WTC11 (cell line): ENCODE measurements around the gene NPIPB6. TPM values are rescaled to one million over a fixed set of nuclear protein-coding genes. Genes with fewer than 3 reads are reported as not detected.

Experiments
- ATAC-seq: fragments of 200-7000 bp; cut with Tn5 transposase; 2 replicates; pipeline ENCODE4 v1.10.0; 2021; ENCODE audit warnings: mild to moderate bottlenecking, moderate library complexity
- CTCF ChIA-PET: fragments of 300-600 bp; sonication (Branson Sonifier 250); formaldehyde crosslinking; loops from one replicate; lab custom pipeline; 2021; ENCODE audit warnings: antibody characterized with exemption; lab: Charles Lee
- POLR2A ChIA-PET: fragments of 350-600 bp; sonication (Branson Sonifier 250); formaldehyde crosslinking; loops from one replicate; lab custom pipeline; 2021; ENCODE audit warnings: antibody characterized with exemption; lab: Charles Lee
- DNase-seq: peaks from one replicate; pipeline ENCODE4 v3.0.0; 2021; ENCODE audit warnings: low spot score
- H3K27ac Mint-ChIP-seq: 2 replicates; pipeline ENCODE4 v1.8.0; 2021; ENCODE audit warnings: mixed read lengths
- H3K27me3 Mint-ChIP-seq: 2 replicates; pipeline ENCODE4 v1.8.0; 2021; ENCODE audit warnings: low read depth, mild to moderate bottlenecking, moderate library complexity, mixed read lengths
- H3K36me3 Mint-ChIP-seq: 2 replicates; pipeline ENCODE4 v1.8.0; 2021; ENCODE audit warnings: mixed read lengths
- H3K4me1 Mint-ChIP-seq: 2 replicates; pipeline ENCODE4 v1.8.0; 2022; ENCODE audit warnings: mixed read lengths
- H3K4me3 Mint-ChIP-seq: 2 replicates; pipeline ENCODE4 v1.8.0; 2021; ENCODE audit warnings: mild to moderate bottlenecking, moderate library complexity, mixed read lengths
- H3K9me3 Mint-ChIP-seq: 2 replicates; pipeline ENCODE4 v1.8.0; 2021; ENCODE audit warnings: mixed read lengths
- CBFB ChIP-seq: sonication (generic); formaldehyde crosslinking; IDR thresholded peaks from 2 replicates; pipeline ENCODE4 v1.8.1; 2022; ENCODE audit warnings: mild to moderate bottlenecking, low read depth, missing genetic modification reagents
- CREB1 ChIP-seq: sonication (generic); formaldehyde crosslinking; IDR thresholded peaks from 2 replicates; pipeline ENCODE4 v1.8.0; 2023; ENCODE audit warnings: mild to moderate bottlenecking, missing genetic modification reagents
- JAZF1 ChIP-seq: fragments of 250-450 bp; sonication (Bioruptor Pico); IDR thresholded peaks from 2 replicates; pipeline ENCODE4 v1.9.0; 2021; ENCODE audit warnings: moderate library complexity, mild to moderate bottlenecking, inconsistent platforms
- KAT7 ChIP-seq: sonication (generic); formaldehyde crosslinking; IDR thresholded peaks from 2 replicates; pipeline ENCODE4 v1.8.1; 2023; ENCODE audit warnings: missing genetic modification reagents, mild to moderate bottlenecking, borderline replicate concordance
- RORB ChIP-seq: fragments of 250-450 bp; sonication (Bioruptor Pico); IDR thresholded peaks from 2 replicates; pipeline ENCODE4 v1.9.0; 2021; ENCODE audit warnings: mild to moderate bottlenecking
- SOX15 ChIP-seq: fragments of 250-450 bp; sonication (Bioruptor Pico); IDR thresholded peaks from 2 replicates; pipeline ENCODE4 v1.9.0; 2021; ENCODE audit warnings: mild to moderate bottlenecking
- TCF7 ChIP-seq: sonication (generic); formaldehyde crosslinking; IDR thresholded peaks from 2 replicates; pipeline ENCODE4 v1.8.0; 2022; ENCODE audit warnings: mild to moderate bottlenecking, low read depth, missing genetic modification reagents, moderate library complexity
- TEAD4 ChIP-seq: sonication (generic); formaldehyde crosslinking; IDR thresholded peaks from 2 replicates; pipeline ENCODE4 v1.8.0; 2022; ENCODE audit warnings: mild to moderate bottlenecking, missing genetic modification reagents
- ZNF263 ChIP-seq: sonication (generic); formaldehyde crosslinking; IDR thresholded peaks from 2 replicates; pipeline ENCODE4 v1.8.1; 2022; ENCODE audit warnings: low read depth, mild to moderate bottlenecking, moderate library complexity, missing genetic modification reagents
- total RNA-seq: library from RNA; stranded (reverse); gene quantifications from 3 replicates; pipeline ENCODE4 v1.2.3, GENCODE V29; 2021
- TF ChIP-seq, protein P1 (sequence below): sonication (generic); formaldehyde crosslinking; IDR thresholded peaks from 2 replicates; pipeline ENCODE4 v1.8.1; 2023; ENCODE audit warnings: mild to moderate bottlenecking, missing genetic modification reagents, borderline replicate concordance
- TF ChIP-seq, protein P2 (sequence below): sonication (generic); formaldehyde crosslinking; IDR thresholded peaks from 2 replicates; pipeline ENCODE4 v1.8.1; 2022; ENCODE audit warnings: mild to moderate bottlenecking, moderate library complexity, missing genetic modification reagents
- TF ChIP-seq, protein P3 (sequence below): sonication (generic); formaldehyde crosslinking; IDR thresholded peaks from 2 replicates; pipeline ENCODE4 v1.8.0; 2022; ENCODE audit warnings: mild to moderate bottlenecking, missing genetic modification reagents
- TF ChIP-seq, protein P4 (sequence below): sonication (generic); formaldehyde crosslinking; IDR thresholded peaks from 2 replicates; pipeline ENCODE4 v1.8.1; 2023; ENCODE audit warnings: mild to moderate bottlenecking, moderate library complexity, missing genetic modification reagents
- TF ChIP-seq, protein P5 (sequence below): sonication (generic); formaldehyde crosslinking; IDR thresholded peaks from 2 replicates; pipeline ENCODE4 v1.8.1; 2023; ENCODE audit warnings: mild to moderate bottlenecking, missing genetic modification reagents

Gene NPIPB6
- total RNA-seq, 1 experiment from 2014 or later: 0.83 TPM

DNA sequence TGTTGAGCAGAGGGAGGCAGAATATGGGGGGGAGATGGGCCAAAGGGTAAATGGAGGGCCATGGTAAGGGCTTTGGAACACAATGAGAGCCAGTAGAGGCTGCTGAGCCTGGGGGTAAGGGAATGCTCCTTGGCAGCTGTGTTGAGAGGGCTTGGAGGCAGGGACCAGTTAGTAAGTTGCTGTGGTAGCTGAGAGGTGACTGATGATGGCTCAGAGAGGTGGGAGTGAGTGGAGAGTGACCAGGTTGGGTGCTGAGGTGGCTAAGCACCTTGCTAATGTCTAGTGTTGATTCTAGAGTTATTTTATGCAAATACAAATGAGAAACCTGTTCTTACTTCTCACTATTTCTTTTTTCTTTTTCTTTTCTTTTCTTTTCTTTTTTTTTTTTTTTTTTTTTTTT is 60.2 kb downstream of the NPIPB6 start:
- POLR2A ChIA-PET: interaction anchor here (0.6 to 0.7 kb wide), 2 partner anchors 10 to 188 kb away, joined by 4 to 6 read pairs; no protein-coding TSS in a partner anchor
- Mint-ChIP-seq H3K27ac (no peak overlapping the region), H3K36me3 (peaks cover 26% of the 10 kb centered on the region), H3K9me3 (no peaks in the 10 kb centered on the region), H3K27me3 (no peaks in the 10 kb centered on the region), H3K4me1 (peaks cover 13% of the 10 kb centered on the region), H3K4me3 (no peak overlapping the region)
- ATAC-seq (no peak), DNase-seq (no peak)
- CTCF ChIA-PET: interaction anchor here (0.7 to 3.2 kb wide), 4 partner anchors 17 to 100 kb away, joined by 3 to 8 read pairs (median 4); no protein-coding TSS in a partner anchor
- TF ChIP-seq CBFB (CRISPR knock-in tag) (no peak), RORB (CRISPR knock-in tag) (no peak), KAT7 (CRISPR knock-in tag) (no peak), ZNF263 (CRISPR knock-in tag) (no peak)
- TF ChIP-seq, protein P1, sequence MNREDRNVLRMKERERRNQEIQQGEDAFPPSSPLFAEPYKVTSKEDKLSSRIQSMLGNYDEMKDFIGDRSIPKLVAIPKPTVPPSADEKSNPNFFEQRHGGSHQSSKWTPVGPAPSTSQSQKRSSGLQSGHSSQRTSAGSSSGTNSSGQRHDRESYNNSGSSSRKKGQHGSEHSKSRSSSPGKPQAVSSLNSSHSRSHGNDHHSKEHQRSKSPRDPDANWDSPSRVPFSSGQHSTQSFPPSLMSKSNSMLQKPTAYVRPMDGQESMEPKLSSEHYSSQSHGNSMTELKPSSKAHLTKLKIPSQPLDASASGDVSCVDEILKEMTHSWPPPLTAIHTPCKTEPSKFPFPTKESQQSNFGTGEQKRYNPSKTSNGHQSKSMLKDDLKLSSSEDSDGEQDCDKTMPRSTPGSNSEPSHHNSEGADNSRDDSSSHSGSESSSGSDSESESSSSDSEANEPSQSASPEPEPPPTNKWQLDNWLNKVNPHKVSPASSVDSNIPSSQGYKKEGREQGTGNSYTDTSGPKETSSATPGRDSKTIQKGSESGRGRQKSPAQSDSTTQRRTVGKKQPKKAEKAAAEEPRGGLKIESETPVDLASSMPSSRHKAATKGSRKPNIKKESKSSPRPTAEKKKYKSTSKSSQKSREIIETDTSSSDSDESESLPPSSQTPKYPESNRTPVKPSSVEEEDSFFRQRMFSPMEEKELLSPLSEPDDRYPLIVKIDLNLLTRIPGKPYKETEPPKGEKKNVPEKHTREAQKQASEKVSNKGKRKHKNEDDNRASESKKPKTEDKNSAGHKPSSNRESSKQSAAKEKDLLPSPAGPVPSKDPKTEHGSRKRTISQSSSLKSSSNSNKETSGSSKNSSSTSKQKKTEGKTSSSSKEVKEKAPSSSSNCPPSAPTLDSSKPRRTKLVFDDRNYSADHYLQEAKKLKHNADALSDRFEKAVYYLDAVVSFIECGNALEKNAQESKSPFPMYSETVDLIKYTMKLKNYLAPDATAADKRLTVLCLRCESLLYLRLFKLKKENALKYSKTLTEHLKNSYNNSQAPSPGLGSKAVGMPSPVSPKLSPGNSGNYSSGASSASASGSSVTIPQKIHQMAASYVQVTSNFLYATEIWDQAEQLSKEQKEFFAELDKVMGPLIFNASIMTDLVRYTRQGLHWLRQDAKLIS: no peak

DNA sequence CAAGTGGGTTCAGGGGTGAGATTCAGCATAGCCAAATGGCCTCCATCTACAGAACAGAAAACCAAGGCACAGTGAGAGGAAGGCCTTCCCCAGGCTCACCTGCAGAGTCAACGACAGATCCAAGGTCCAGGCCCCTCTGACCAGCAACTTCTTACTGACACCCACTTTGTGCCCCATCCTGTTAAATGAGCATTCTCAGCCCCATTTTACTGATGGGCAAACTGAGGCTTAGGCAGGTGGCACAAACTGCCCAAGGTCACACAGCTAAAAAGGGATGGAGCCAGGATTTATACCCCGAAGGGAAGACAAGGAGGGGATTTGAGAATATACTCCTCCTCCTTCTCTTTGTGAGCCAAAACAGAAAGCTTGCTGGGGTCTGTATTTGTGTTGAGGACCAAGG is 61.7 kb downstream of the NPIPB6 start:
- no peaks in the 10 kb centered on the region for H3K9me3 Mint-ChIP-seq
- H3K36me3 Mint-ChIP-seq: peaks cover 26% of the 10 kb centered on the region
- H3K27ac Mint-ChIP-seq: no peak overlapping the region
- POLR2A ChIA-PET: no interaction called here
- no peaks in the 10 kb centered on the region for H3K27me3 Mint-ChIP-seq
- ATAC-seq (no peak), DNase-seq (no peak)
- TF ChIP-seq TEAD4 (CRISPR knock-in tag) (no peak), KAT7 (CRISPR knock-in tag) (no peak), SOX15 (no peak), CREB1 (no peak), TCF7 (no peak), JAZF1 (CRISPR knock-in tag) (no peak)
- TF ChIP-seq, protein P2, sequence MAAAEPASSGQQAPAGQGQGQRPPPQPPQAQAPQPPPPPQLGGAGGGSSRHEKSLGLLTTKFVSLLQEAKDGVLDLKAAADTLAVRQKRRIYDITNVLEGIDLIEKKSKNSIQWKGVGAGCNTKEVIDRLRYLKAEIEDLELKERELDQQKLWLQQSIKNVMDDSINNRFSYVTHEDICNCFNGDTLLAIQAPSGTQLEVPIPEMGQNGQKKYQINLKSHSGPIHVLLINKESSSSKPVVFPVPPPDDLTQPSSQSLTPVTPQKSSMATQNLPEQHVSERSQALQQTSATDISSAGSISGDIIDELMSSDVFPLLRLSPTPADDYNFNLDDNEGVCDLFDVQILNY (CRISPR knock-in tag): no peak
- TF ChIP-seq, protein P3, sequence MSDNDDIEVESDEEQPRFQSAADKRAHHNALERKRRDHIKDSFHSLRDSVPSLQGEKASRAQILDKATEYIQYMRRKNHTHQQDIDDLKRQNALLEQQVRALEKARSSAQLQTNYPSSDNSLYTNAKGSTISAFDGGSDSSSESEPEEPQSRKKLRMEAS (CRISPR knock-in tag): no peak
- TF ChIP-seq, protein P4, sequence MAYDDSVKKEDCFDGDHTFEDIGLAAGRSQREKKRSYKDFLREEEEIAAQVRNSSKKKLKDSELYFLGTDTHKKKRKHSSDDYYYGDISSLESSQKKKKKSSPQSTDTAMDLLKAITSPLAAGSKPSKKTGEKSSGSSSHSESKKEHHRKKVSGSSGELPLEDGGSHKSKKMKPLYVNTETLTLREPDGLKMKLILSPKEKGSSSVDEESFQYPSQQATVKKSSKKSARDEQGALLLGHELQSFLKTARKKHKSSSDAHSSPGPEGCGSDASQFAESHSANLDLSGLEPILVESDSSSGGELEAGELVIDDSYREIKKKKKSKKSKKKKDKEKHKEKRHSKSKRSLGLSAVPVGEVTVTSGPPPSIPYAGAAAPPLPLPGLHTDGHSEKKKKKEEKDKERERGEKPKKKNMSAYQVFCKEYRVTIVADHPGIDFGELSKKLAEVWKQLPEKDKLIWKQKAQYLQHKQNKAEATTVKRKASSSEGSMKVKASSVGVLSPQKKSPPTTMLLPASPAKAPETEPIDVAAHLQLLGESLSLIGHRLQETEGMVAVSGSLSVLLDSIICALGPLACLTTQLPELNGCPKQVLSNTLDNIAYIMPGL (CRISPR knock-in tag): no peak
- TF ChIP-seq, protein P5, sequence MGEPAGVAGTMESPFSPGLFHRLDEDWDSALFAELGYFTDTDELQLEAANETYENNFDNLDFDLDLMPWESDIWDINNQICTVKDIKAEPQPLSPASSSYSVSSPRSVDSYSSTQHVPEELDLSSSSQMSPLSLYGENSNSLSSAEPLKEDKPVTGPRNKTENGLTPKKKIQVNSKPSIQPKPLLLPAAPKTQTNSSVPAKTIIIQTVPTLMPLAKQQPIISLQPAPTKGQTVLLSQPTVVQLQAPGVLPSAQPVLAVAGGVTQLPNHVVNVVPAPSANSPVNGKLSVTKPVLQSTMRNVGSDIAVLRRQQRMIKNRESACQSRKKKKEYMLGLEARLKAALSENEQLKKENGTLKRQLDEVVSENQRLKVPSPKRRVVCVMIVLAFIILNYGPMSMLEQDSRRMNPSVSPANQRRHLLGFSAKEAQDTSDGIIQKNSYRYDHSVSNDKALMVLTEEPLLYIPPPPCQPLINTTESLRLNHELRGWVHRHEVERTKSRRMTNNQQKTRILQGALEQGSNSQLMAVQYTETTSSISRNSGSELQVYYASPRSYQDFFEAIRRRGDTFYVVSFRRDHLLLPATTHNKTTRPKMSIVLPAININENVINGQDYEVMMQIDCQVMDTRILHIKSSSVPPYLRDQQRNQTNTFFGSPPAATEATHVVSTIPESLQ (CRISPR knock-in tag): no peak
- no peak overlapping the region for H3K4me3 Mint-ChIP-seq
- peaks cover 28% of the 10 kb centered on the region for H3K4me1 Mint-ChIP-seq
- CTCF ChIA-PET: interaction anchor here (0.8 to 3.0 kb wide), 2 partner anchors 15 to 20 kb away, joined by 4 to 12 read pairs; no protein-coding TSS in a partner anchor
